H7 (cell line): Measurements from ENCODE around the gene TMEM131L. TPM values are rescaled to one million over a fixed set of nuclear protein-coding genes. Genes with fewer than 3 reads are reported as not detected.
"Not testable (repeated sequence)": the region's sequence is repeated elsewhere in the genome, so short reads cannot be mapped to it uniquely, and the experiment has no call there.

ENCODE experiments used
- DNase-seq: peaks from one replicate; pipeline ENCODE4 v3.0.0; 2012
- H3K27me3 ChIP-seq: 2 replicates; pipeline ENCODE4 v1.6.0; 2011; ENCODE audit warnings: mild to moderate bottlenecking, low read length; ENCODE audit not compliant: control insufficient read depth, insufficient read depth
- H3K36me3 ChIP-seq: replicated peaks from 2 replicates; pipeline ENCODE4 v1.5.1; 2011; ENCODE audit warnings: low read length; ENCODE audit not compliant: control insufficient read depth, insufficient read depth
- H3K4me3 ChIP-seq: 2 replicates; pipeline ENCODE4 v1.5.1; 2011; ENCODE audit warnings: low read depth, mild to moderate bottlenecking, control low read depth, low read length, moderate library complexity; ENCODE audit not compliant: insufficient read depth
- total RNA-seq: library from RNA; depleted of rRNA; stranded (reverse); fragments of >200 nt; shearing (Covaris generic); gene quantifications from 2 replicates; pipeline ENCODE4 v1.2.3, GENCODE V29; 2014

Gene TMEM131L
- total RNA-seq, 1 experiment from 2014 or later, result 19.6 TPM

- DNase-seq, result no peak
- Histone ChIP-seq H3K36me3 (no peaks in the 10 kb centered on the region; the same call in 1 of the 2 replicates), H3K4me3 (no peak overlapping the region), H3K27me3 (no peaks in the 10 kb centered on the region)
Measured at GRCh38 chr4:153585026-153585425, 118.9 kb downstream of the TMEM131L start.

DNA sequence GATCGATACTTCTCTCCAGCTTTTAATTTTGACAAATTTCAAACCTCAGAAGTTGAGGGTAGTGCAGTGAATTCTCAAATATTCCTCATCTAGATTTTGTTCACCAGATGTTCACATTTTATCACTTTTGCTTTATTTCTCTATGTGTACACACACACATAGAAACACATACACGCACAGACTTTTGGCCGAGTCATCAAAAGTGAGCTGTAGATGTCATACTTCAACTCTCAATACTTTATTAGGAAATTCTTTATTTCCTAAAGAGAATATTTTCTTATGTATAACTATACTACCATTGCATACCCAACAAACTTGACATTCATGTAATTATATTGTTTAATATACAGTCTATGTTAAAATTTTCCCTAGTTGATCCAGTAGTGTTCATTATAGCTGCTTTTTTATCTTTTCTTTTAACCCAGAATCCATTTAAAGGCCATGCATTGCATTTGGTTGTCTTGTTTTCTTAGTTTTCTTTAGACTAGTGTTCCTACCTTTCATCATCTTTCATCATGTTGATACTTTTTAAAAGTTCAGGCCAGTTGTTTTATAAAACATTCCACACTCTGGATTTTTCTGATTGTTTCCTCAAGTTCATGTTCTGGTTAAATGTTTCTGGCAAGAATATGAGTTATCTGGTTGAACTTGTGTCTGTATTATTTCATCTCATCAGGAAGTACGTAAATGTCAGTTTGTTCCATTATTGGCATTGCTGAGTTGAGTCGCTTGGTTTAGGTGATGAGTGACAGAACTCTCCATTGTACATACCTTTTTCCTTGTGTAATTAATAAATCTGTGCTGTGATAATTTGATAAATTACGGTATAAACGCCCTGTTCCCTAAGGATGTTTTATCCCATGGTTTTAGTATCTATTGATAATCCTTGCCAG is 123.8 kb downstream of the TMEM131L start:
- no peak for DNase-seq
- Histone ChIP-seq H3K36me3 (peaks cover 3% of the 10 kb centered on the region), H3K4me3 (no peak overlapping the region), H3K27me3 (no peaks in the 10 kb centered on the region)

GRCh38 chr4:153591441-153591840 is 125.3 kb downstream of the TMEM131L start:
- H3K36me3 ChIP-seq, result peaks cover 5% of the 10 kb centered on the region

DNA sequence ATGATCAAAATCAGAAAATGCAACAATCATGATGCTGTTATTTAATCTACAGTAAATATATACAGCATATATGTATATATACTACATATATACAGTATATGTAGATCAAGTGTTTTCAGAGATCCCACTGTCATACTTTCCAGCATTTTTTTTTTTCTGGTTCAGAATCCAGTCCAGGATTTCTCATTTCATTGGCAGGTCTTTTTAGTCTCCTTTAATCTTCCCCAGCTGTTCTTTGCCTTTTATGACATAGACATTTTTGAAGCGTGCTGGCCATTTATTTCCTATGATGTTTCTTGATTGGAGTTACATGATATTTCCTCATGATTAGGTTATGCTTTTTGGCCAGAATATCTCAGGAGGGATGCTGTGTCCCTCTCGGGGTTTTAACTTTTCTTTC is 125.9 kb downstream of the TMEM131L start:
- no peak overlapping the region for H3K4me3 ChIP-seq
- no peaks in the 10 kb centered on the region for H3K27me3 ChIP-seq
- peaks cover 5% of the 10 kb centered on the region for H3K36me3 ChIP-seq
- no peak for DNase-seq

More at GRCh38 chr4:153591441-153591840, 125.3 kb downstream of the TMEM131L start:
- Histone ChIP-seq H3K4me3 (no peak overlapping the region), H3K27me3 (no peaks in the 10 kb centered on the region)
- DNase-seq, result no peak

- DNase-seq, result no peak
- Histone ChIP-seq H3K36me3 (peaks cover 5% of the 10 kb centered on the region), H3K27me3 (no peaks in the 10 kb centered on the region), H3K4me3 (no peak overlapping the region)
Measured at GRCh38 chr4:153593161-153593560, 127.0 kb downstream of the TMEM131L start.

- no peaks in the 10 kb centered on the region for H3K27me3 ChIP-seq
- H3K4me3 ChIP-seq, result no peak overlapping the region
- no peak for DNase-seq
- H3K36me3 ChIP-seq, result peaks cover 7% of the 10 kb centered on the region
Measured at GRCh38 chr4:153594210-153594609, 128.1 kb downstream of the TMEM131L start.

GRCh38 chr4:153595894-153596601 is 129.9 kb downstream of the TMEM131L start:
- no peak for DNase-seq
- no peaks in the 10 kb centered on the region for H3K27me3 ChIP-seq
- no peak overlapping the region for H3K4me3 ChIP-seq
- H3K36me3 ChIP-seq, result peaks cover 8% of the 10 kb centered on the region

DNA sequence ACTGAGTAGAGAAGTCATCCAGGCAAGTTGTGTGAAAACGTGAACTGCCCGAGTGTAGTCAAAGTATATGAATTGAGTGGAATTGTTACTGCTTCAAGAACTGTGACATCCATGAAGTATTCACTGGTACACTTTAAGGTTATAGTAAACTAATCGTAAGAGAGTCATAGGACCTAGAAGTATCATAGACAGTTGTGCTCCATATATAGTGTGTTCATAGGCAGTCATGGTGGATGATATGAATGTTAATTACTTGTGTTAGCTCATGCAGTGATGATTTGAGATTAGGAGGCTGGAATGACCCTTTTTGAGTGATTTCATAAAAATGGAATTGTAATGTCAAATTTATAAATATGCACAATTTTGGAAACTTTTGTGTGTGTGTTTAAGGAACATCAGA is 136.6 kb downstream of the TMEM131L start:
- H3K36me3 ChIP-seq, result peaks cover 13% of the 10 kb centered on the region
- no peak for DNase-seq
- no peak overlapping the region for H3K4me3 ChIP-seq
- H3K27me3 ChIP-seq, result no peaks in the 10 kb centered on the region

- no peak overlapping the region for H3K4me3 ChIP-seq
- peaks cover 13% of the 10 kb centered on the region for H3K36me3 ChIP-seq
- no peaks in the 10 kb centered on the region for H3K27me3 ChIP-seq
- DNase-seq, result no peak
Measured at GRCh38 chr4:153603258-153603657, 137.1 kb downstream of the TMEM131L start.

DNA sequence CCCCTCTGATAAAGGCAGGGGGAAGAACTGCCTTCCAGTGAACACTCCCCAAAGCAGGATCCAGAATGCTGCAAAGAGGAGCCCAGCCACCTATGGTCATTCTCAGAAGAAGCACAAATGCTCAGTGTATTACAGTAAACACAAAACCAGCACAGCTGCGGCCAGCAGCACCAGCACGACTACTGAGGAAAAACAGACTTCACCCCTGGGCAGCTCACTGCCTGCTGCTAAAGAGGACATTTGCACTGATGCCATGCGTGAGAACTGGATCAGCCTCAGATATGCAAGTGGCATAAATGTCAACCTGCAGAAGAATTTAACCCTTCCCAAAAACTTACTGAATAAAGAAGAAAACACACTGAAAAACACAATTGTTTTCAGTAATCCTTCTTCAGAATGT is 137.7 kb downstream of the TMEM131L start:
- DNase-seq, result no peak
- H3K27me3 ChIP-seq, result no peaks in the 10 kb centered on the region
- H3K4me3 ChIP-seq, result no peak overlapping the region
- peaks cover 13% of the 10 kb centered on the region for H3K36me3 ChIP-seq

DNA sequence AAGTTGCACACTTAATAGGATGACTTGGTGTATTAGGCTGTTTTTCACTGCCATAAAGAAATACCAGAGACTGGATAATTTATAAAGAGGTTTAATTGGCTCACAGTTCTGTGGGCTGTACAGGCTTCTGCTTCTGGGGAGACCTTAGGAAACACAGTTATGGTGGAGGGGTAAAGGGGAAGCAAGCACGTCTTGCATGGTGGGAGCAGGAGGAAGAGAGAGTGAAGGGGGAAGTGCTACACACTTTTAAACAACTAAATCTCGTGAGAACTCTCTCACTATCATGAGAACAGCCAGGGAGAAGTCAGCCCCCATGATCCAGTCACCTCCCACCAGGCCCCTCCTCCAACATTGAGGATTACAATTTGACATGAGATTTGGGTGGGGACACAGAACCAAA is 142.9 kb downstream of the TMEM131L start:
- not testable (repeated sequence) for H3K27me3 ChIP-seq, H3K36me3 ChIP-seq, DNase-seq, H3K4me3 ChIP-seq

DNA sequence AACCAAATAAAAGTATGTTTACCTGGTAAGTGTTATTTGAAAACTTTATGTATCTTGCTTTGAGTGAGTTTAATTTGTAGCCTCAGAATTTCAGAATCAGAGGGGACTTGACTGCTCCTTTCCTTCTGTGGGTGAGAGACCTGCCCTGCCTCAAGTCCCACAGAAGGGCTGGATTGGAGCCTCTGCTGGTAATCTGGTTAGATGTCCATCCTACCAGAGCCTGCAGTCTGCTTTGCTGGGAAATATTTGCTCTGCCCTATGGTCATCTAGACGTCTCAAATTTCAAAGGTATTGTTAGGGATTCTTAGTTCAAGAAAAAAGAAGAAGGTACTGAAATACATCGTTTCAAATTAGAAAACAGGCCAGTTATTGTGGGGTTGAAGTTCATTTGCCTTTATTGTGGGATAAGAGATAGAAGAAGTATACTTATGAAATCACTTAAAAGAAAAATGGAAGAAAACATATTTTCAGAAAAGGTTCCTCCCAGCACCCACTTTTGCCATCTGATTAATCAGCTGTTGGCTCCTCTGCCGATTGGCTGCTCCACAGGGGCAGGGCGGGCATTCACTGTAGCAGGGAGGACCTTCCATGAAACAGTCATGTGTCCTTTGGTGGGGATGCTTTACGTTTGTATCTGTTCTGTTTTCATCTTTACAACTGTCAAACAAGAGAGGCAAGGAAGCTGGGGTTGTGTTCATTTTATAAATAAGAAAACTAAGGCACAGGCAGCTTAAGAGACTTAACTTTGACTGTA is 144.6 kb downstream of the TMEM131L start:
- no peak for DNase-seq
- Histone ChIP-seq H3K36me3 (no peaks in the 10 kb centered on the region), H3K4me3 (no peak overlapping the region), H3K27me3 (no peaks in the 10 kb centered on the region)

- DNase-seq, result no peak
- Histone ChIP-seq H3K36me3 (no peaks in the 10 kb centered on the region), H3K27me3 (no peaks in the 10 kb centered on the region)
Measured at GRCh38 chr4:153611679-153612078, 145.5 kb downstream of the TMEM131L start.

GRCh38 chr4:153612878-153613277 is 146.7 kb downstream of the TMEM131L start:
- Histone ChIP-seq H3K27me3 (no peaks in the 10 kb centered on the region), H3K36me3 (no peaks in the 10 kb centered on the region), H3K4me3 (no peak overlapping the region)
- DNase-seq, result no peak

More at GRCh38 chr4:153611679-153612078, 145.5 kb downstream of the TMEM131L start:
- H3K4me3 ChIP-seq, result no peak overlapping the region
